GM18858 (cell line): ENCODE data around the gene DAPL1.
A peak's percentile ranks its signal among the peaks of the same experiment; 100 is the strongest.

Experiments
- ATAC-seq: cut with Tn5 transposase; IDR thresholded peaks from one replicate; pipeline ENCODE4 v1.9.1; 2021; ENCODE audit not compliant: unreplicated experiment

DAPL1 gene

GRCh38 chr2:158795195-158795924, at the start of gene DAPL1:
Gene DAPL1 (plus strand): TSS chr2:158795317. CDS start chr2:158795373, 56 bp downstream.
- ATAC-seq, result no peak

- ATAC-seq, result no peak
These were observed 49.2 kb upstream of the DAPL1 start for GRCh38 chr2:158745866-158746382.

- ATAC-seq, result no peak
These were observed 48.6 kb upstream of the DAPL1 start for GRCh38 chr2:158746488-158746887.

GRCh38 chr2:158747281-158747680, 47.8 kb upstream of the DAPL1 start:
- ATAC-seq, result no peak

- no peak for ATAC-seq
These were observed 46.1 kb upstream of the DAPL1 start for GRCh38 chr2:158748926-158749590.

GRCh38 chr2:158750458-158751125, 44.5 kb upstream of the DAPL1 start:
- ATAC-seq, result no peak

GRCh38 chr2:158753641-158754611, 41.2 kb upstream of the DAPL1 start:
- ATAC-seq, result peak; percentile 89

- no peak for ATAC-seq
These were observed 39.6 kb upstream of the DAPL1 start for GRCh38 chr2:158755310-158756087.

GRCh38 chr2:158756331-158756730, 38.8 kb upstream of the DAPL1 start:
- ATAC-seq, result no peak

- no peak for ATAC-seq
These were observed 38.1 kb upstream of the DAPL1 start for GRCh38 chr2:158756976-158757375.

GRCh38 chr2:158760887-158761286, 34.2 kb upstream of the DAPL1 start:
- no peak for ATAC-seq

- ATAC-seq, result no peak
These were observed 33.5 kb upstream of the DAPL1 start for GRCh38 chr2:158761621-158762020.

- ATAC-seq, result no peak
These were observed 32.8 kb upstream of the DAPL1 start for GRCh38 chr2:158762336-158762735.

- no peak for ATAC-seq
These were observed 28.6 kb upstream of the DAPL1 start for GRCh38 chr2:158766524-158766923.

GRCh38 chr2:158772306-158773078, 22.6 kb upstream of the DAPL1 start:
- ATAC-seq, result no peak

- ATAC-seq, result no peak
These were observed 22.0 kb upstream of the DAPL1 start for GRCh38 chr2:158773121-158773520.

- ATAC-seq, result no peak
These were observed 20.4 kb upstream of the DAPL1 start for GRCh38 chr2:158774681-158775080.

GRCh38 chr2:158775273-158776027, 19.7 kb upstream of the DAPL1 start:
- no peak for ATAC-seq
